ENCODE data around the gene ZNF341. TPM values are rescaled to one million over a fixed set of nuclear protein-coding genes. Genes with fewer than 3 reads are reported as not detected.
A peak's percentile ranks its signal among the peaks of the same experiment; 100 is the strongest.

The ZNF341 gene
- total and polyA plus RNA-seq, 2 experiments from 2014 or later = 2.3 to 2.8 TPM

- DNase-seq = no peak
- in situ Hi-C loops (cut with MboI) = no loop called here
- Histone ChIP-seq H3K4me2 (ENCODE audit: unreplicated experiment) (no peak overlapping the region), H4K20me1 (ENCODE audit: insufficient read depth) (peaks cover 56% of the 10 kb centered on the region), H3K36me3 (ENCODE audit: low read depth) (no peaks in the 10 kb centered on the region; the same call in 1 of the 2 replicates), H2AFZ (no peak overlapping the region), H3F3A (ENCODE audit: insufficient read depth) (0 out of 2 replicates have a peak, but pooled peaks cover 10% of the 10 kb centered on the region), H3K27me3 (replicated peaks; ENCODE audit: insufficient read depth) (no peaks in the 10 kb centered on the region), H3K9me3 (ENCODE audit: low read depth) (no peaks in the 10 kb centered on the region), H3K4me3 (no peak overlapping the region), H3K4me1 (ENCODE audit: insufficient read depth) (peaks cover 12% of the 10 kb centered on the region; the same call in 1 of the 2 replicates), H3K79me2 (ENCODE audit: insufficient read depth) (peaks cover 100% of the 10 kb centered on the region), H3K9me2 (ENCODE audit: insufficient read depth) (no peaks in the 10 kb centered on the region), H3K9ac (no peak overlapping the region), H3K27ac (no peak overlapping the region)
- TF ChIP-seq EZH2 (IDR thresholded peaks at IDR 0.05; ENCODE audit: insufficient read depth, poor library complexity, severe bottlenecking) (no peak), EZH2phosphoT487 (IDR thresholded peaks at IDR 0.05; ENCODE audit: insufficient read depth, low read depth) (no peak)
- 33 to 36% methylated on average over 11 of the region's 11 CpGs for WGBS, 2 experiments (ENCODE audit: low coverage in 1 of 2, low lambda C conversion rate in 2 of 2, missing lambda C conversion rate in 2 of 2)
Measured at GRCh38 chr20:33832103-33832804, 100.5 kb downstream of the ZNF341 start.

GRCh38 chr20:33833333-33833732 lies 101.5 kb downstream of the ZNF341 start:
- DNase-seq = no peak
- TF ChIP-seq EZH2phosphoT487 (IDR thresholded peaks at IDR 0.05; ENCODE audit: insufficient read depth, low read depth) (no peak), EZH2 (IDR thresholded peaks at IDR 0.05; ENCODE audit: insufficient read depth, poor library complexity, severe bottlenecking) (no peak)
- no peak overlapping the region for H3K27ac ChIP-seq
- H3F3A ChIP-seq (ENCODE audit: insufficient read depth) = 0 out of 2 replicates have a peak, but pooled peaks cover under 1% of the 10 kb centered on the region
- no peaks in the 10 kb centered on the region for H3K9me2 ChIP-seq (ENCODE audit: insufficient read depth)
- peaks cover 62% of the 10 kb centered on the region for H4K20me1 ChIP-seq (ENCODE audit: insufficient read depth)
- H3K79me2 ChIP-seq (ENCODE audit: insufficient read depth) = peaks cover 100% of the 10 kb centered on the region
- H3K36me3 ChIP-seq (ENCODE audit: low read depth) = no peaks in the 10 kb centered on the region; the same call in 1 of the 2 replicates
- in situ Hi-C loops (cut with MboI) = no loop called here
- peaks cover 12% of the 10 kb centered on the region; the same call in 1 of the 2 replicates for H3K4me1 ChIP-seq (ENCODE audit: insufficient read depth)
- H3K27me3 ChIP-seq (replicated peaks; ENCODE audit: insufficient read depth) = no peaks in the 10 kb centered on the region
- no peak overlapping the region for H3K4me3 ChIP-seq
- no peak overlapping the region for H3K4me2 ChIP-seq (ENCODE audit: unreplicated experiment)
- H2AFZ ChIP-seq = no peak overlapping the region
- no peaks in the 10 kb centered on the region for H3K9me3 ChIP-seq (ENCODE audit: low read depth)
- WGBS, 2 experiments (ENCODE audit: low coverage in 1 of 2, low lambda C conversion rate in 2 of 2, missing lambda C conversion rate in 2 of 2) = 15% methylated on average over 1 of the region's 1 CpG
- no peak overlapping the region for H3K9ac ChIP-seq

GRCh38 chr20:33835615-33836172 lies 103.9 kb downstream of the ZNF341 start:
- H3K4me2 ChIP-seq (ENCODE audit: unreplicated experiment) = no peak overlapping the region

GRCh38 chr20:33836277-33836676 lies 104.5 kb downstream of the ZNF341 start:
- in situ Hi-C loops (cut with MboI) = no loop called here
- Histone ChIP-seq H3K27ac (no peak overlapping the region), H3K9me2 (ENCODE audit: insufficient read depth) (no peaks in the 10 kb centered on the region), H3K9ac (no peak overlapping the region), H3K4me1 (ENCODE audit: insufficient read depth) (0 out of 2 replicates have a peak, but pooled peaks cover 4% of the 10 kb centered on the region), H3K4me2 (ENCODE audit: unreplicated experiment) (no peak overlapping the region), H3K79me2 (ENCODE audit: insufficient read depth) (peaks cover 100% of the 10 kb centered on the region), H3K9me3 (ENCODE audit: low read depth) (no peaks in the 10 kb centered on the region), H2AFZ (no peak overlapping the region), H3F3A (ENCODE audit: insufficient read depth) (no peaks in the 10 kb centered on the region), H4K20me1 (ENCODE audit: insufficient read depth) (peaks cover 63% of the 10 kb centered on the region), H3K36me3 (ENCODE audit: low read depth) (no peaks in the 10 kb centered on the region; the same call in 1 of the 2 replicates), H3K4me3 (no peak overlapping the region), H3K27me3 (replicated peaks; ENCODE audit: insufficient read depth) (no peaks in the 10 kb centered on the region)
- DNase-seq = no peak
- 75 to 82% methylated on average over 2 of the region's 2 CpGs for WGBS, 2 experiments (ENCODE audit: low coverage in 1 of 2, low lambda C conversion rate in 2 of 2, missing lambda C conversion rate in 2 of 2)
- TF ChIP-seq EZH2 (IDR thresholded peaks at IDR 0.05; ENCODE audit: insufficient read depth, poor library complexity, severe bottlenecking) = no peak
- no peak for TF ChIP-seq EZH2phosphoT487 (IDR thresholded peaks at IDR 0.05; ENCODE audit: insufficient read depth, low read depth)

More at GRCh38 chr20:33835615-33836172, 103.9 kb downstream of the ZNF341 start:
- Histone ChIP-seq H3F3A (ENCODE audit: insufficient read depth) (no peaks in the 10 kb centered on the region), H3K79me2 (ENCODE audit: insufficient read depth) (peaks cover 100% of the 10 kb centered on the region), H2AFZ (no peak overlapping the region), H3K9me2 (ENCODE audit: insufficient read depth) (no peaks in the 10 kb centered on the region), H3K27me3 (replicated peaks; ENCODE audit: insufficient read depth) (no peaks in the 10 kb centered on the region), H3K4me1 (ENCODE audit: insufficient read depth) (0 out of 2 replicates have a peak, but pooled peaks cover 4% of the 10 kb centered on the region), H4K20me1 (ENCODE audit: insufficient read depth) (peaks cover 57% of the 10 kb centered on the region), H3K4me3 (no peak overlapping the region), H3K27ac (no peak overlapping the region), H3K9me3 (ENCODE audit: low read depth) (no peaks in the 10 kb centered on the region), H3K9ac (no peak overlapping the region), H3K36me3 (ENCODE audit: low read depth) (no peaks in the 10 kb centered on the region; the same call in 1 of the 2 replicates)
- TF ChIP-seq EZH2 (IDR thresholded peaks at IDR 0.05; ENCODE audit: insufficient read depth, poor library complexity, severe bottlenecking) = no peak
- TF ChIP-seq EZH2phosphoT487 (IDR thresholded peaks at IDR 0.05; ENCODE audit: insufficient read depth, low read depth) = no peak
- DNase-seq = peak; percentile 28
- 65 to 71% methylated on average over 9 of the region's 9 CpGs for WGBS, 2 experiments (ENCODE audit: low coverage in 1 of 2, low lambda C conversion rate in 2 of 2, missing lambda C conversion rate in 2 of 2)
- in situ Hi-C loops (cut with MboI) = no loop called here
